ENCODE results near the gene IFIH1. TPM values are rescaled to one million over a fixed set of nuclear protein-coding genes. Genes with fewer than 3 reads are reported as not detected.

IFIH1 gene
- total and polyA plus RNA-seq, 2 experiments from 2014 or later: 1.2 to 2.5 TPM

GRCh38 chr2:162243715-162244114 is 74.8 kb downstream of the IFIH1 start (continued):
- TF ChIP-seq JUNB (IDR thresholded peaks at IDR 0.05; ENCODE audit: unreplicated experiment) (no peak), CTCF (conservative IDR thresholded peaks at IDR 0.05; ENCODE audit: low read depth in 2 of 2) (no peak), EZH2phosphoT487 (IDR thresholded peaks at IDR 0.05; ENCODE audit: unreplicated experiment) (no peak), ZNF331 (CRISPR knock-in tag; IDR thresholded peaks at IDR 0.05; ENCODE audit: low read depth) (no peak), CREB1 (CRISPR knock-in tag; IDR thresholded peaks at IDR 0.05; ENCODE audit: low read depth) (no peak)
- TF ChIP-seq, protein P1, sequence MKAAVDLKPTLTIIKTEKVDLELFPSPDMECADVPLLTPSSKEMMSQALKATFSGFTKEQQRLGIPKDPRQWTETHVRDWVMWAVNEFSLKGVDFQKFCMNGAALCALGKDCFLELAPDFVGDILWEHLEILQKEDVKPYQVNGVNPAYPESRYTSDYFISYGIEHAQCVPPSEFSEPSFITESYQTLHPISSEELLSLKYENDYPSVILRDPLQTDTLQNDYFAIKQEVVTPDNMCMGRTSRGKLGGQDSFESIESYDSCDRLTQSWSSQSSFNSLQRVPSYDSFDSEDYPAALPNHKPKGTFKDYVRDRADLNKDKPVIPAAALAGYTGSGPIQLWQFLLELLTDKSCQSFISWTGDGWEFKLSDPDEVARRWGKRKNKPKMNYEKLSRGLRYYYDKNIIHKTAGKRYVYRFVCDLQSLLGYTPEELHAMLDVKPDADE (IDR thresholded peaks at IDR 0.05): no peak
- TF ChIP-seq, protein P2, sequence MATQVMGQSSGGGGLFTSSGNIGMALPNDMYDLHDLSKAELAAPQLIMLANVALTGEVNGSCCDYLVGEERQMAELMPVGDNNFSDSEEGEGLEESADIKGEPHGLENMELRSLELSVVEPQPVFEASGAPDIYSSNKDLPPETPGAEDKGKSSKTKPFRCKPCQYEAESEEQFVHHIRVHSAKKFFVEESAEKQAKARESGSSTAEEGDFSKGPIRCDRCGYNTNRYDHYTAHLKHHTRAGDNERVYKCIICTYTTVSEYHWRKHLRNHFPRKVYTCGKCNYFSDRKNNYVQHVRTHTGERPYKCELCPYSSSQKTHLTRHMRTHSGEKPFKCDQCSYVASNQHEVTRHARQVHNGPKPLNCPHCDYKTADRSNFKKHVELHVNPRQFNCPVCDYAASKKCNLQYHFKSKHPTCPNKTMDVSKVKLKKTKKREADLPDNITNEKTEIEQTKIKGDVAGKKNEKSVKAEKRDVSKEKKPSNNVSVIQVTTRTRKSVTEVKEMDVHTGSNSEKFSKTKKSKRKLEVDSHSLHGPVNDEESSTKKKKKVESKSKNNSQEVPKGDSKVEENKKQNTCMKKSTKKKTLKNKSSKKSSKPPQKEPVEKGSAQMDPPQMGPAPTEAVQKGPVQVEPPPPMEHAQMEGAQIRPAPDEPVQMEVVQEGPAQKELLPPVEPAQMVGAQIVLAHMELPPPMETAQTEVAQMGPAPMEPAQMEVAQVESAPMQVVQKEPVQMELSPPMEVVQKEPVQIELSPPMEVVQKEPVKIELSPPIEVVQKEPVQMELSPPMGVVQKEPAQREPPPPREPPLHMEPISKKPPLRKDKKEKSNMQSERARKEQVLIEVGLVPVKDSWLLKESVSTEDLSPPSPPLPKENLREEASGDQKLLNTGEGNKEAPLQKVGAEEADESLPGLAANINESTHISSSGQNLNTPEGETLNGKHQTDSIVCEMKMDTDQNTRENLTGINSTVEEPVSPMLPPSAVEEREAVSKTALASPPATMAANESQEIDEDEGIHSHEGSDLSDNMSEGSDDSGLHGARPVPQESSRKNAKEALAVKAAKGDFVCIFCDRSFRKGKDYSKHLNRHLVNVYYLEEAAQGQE (IDR thresholded peaks at IDR 0.05; ENCODE audit: unreplicated experiment): no peak

- Mint-ChIP-seq H3K9me3 (no peaks in the 10 kb centered on the region), H3K4me3 (no peak within 1 kb of the TSS), H3K27me3 (ENCODE audit: insufficient read depth, low read depth, poor library complexity) (no peaks in the 10 kb centered on the region), H3K27ac (no peak within 1 kb of the TSS; the same call in 1 of the 2 replicates), H3K4me1 (peaks cover 6% of the 10 kb centered on the region; the same call in 2 of the 3 replicates), H3K36me3 (ENCODE audit: low read depth) (no peaks in the 10 kb centered on the region)
- no peaks in the 10 kb centered on the region for H4K20me1 ChIP-seq (replicated peaks; ENCODE audit: insufficient read depth)
- no peaks in the 10 kb centered on the region for H3F3A ChIP-seq (replicated peaks; ENCODE audit: low read depth)
- no peak for TF ChIP-seq POLR2AphosphoS5 (IDR thresholded peaks at IDR 0.05; ENCODE audit: low read depth)
- no peak for TF ChIP-seq JUNB (IDR thresholded peaks at IDR 0.05; ENCODE audit: unreplicated experiment)
- no peak for TF ChIP-seq ZNF331 (CRISPR knock-in tag; IDR thresholded peaks at IDR 0.05; ENCODE audit: low read depth)
- no peak for TF ChIP-seq NANOG (IDR thresholded peaks at IDR 0.05; ENCODE audit: borderline replicate concordance)
- TF ChIP-seq, protein P3, sequence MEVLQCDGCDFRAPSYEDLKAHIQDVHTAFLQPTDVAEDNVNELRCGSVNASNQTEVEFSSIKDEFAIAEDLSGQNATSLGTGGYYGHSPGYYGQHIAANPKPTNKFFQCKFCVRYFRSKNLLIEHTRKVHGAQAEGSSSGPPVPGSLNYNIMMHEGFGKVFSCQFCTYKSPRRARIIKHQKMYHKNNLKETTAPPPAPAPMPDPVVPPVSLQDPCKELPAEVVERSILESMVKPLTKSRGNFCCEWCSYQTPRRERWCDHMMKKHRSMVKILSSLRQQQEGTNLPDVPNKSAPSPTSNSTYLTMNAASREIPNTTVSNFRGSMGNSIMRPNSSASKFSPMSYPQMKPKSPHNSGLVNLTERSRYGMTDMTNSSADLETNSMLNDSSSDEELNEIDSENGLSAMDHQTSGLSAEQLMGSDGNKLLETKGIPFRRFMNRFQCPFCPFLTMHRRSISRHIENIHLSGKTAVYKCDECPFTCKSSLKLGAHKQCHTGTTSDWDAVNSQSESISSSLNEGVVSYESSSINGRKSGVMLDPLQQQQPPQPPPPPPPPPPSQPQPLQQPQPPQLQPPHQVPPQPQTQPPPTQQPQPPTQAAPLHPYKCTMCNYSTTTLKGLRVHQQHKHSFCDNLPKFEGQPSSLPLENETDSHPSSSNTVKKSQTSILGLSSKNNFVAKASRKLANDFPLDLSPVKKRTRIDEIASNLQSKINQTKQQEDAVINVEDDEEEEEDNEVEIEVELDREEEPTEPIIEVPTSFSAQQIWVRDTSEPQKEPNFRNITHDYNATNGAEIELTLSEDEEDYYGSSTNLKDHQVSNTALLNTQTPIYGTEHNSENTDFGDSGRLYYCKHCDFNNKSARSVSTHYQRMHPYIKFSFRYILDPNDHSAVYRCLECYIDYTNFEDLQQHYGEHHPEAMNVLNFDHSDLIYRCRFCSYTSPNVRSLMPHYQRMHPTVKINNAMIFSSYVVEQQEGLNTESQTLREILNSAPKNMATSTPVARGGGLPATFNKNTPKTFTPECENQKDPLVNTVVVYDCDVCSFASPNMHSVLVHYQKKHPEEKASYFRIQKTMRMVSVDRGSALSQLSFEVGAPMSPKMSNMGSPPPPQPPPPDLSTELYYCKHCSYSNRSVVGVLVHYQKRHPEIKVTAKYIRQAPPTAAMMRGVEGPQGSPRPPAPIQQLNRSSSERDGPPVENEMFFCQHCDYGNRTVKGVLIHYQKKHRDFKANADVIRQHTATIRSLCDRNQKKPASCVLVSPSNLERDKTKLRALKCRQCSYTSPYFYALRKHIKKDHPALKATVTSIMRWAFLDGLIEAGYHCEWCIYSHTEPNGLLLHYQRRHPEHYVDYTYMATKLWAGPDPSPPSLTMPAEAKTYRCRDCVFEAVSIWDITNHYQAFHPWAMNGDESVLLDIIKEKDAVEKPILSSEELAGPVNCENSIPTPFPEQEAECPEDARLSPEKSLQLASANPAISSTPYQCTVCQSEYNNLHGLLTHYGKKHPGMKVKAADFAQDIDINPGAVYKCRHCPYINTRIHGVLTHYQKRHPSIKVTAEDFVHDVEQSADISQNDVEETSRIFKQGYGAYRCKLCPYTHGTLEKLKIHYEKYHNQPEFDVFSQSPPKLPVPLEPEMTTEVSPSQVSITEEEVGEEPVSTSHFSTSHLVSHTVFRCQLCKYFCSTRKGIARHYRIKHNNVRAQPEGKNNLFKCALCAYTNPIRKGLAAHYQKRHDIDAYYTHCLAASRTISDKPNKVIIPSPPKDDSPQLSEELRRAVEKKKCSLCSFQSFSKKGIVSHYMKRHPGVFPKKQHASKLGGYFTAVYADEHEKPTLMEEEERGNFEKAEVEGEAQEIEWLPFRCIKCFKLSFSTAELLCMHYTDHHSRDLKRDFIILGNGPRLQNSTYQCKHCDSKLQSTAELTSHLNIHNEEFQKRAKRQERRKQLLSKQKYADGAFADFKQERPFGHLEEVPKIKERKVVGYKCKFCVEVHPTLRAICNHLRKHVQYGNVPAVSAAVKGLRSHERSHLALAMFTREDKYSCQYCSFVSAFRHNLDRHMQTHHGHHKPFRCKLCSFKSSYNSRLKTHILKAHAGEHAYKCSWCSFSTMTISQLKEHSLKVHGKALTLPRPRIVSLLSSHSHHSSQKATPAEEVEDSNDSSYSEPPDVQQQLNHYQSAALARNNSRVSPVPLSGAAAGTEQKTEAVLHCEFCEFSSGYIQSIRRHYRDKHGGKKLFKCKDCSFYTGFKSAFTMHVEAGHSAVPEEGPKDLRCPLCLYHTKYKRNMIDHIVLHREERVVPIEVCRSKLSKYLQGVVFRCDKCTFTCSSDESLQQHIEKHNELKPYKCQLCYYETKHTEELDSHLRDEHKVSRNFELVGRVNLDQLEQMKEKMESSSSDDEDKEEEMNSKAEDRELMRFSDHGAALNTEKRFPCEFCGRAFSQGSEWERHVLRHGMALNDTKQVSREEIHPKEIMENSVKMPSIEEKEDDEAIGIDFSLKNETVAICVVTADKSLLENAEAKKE (CRISPR knock-in tag; IDR thresholded peaks at IDR 0.05): no peak
- TF ChIP-seq STAT1 (IDR thresholded peaks at IDR 0.05; ENCODE audit: unreplicated experiment): no peak
- no peak within 1 kb of the TSS for H3K4me3 ChIP-seq
- H3K27ac ChIP-seq (ENCODE audit: low read depth): no peak within 1 kb of the TSS
- no peak within 1 kb of the TSS for H3K4me2 ChIP-seq
- H2AFZ ChIP-seq: no peak within 1 kb of the TSS
- no peaks in the 10 kb centered on the region for H3K36me3 ChIP-seq (ENCODE audit: insufficient read depth)
- H3K9me2 ChIP-seq (ENCODE audit: insufficient read depth): no peaks in the 10 kb centered on the region
- no peaks in the 10 kb centered on the region for H3K27me3 ChIP-seq (ENCODE audit: insufficient read depth)
- ATAC-seq (no peak), DNase-seq (ENCODE audit: low spot score) (no peak)
- no peaks in the 10 kb centered on the region for H3K4me1 ChIP-seq (ENCODE audit: insufficient read depth)
- no peaks in the 10 kb centered on the region for H3K79me2 ChIP-seq (replicated peaks; ENCODE audit: insufficient read depth)
Measured at GRCh38 chr2:162243294-162243693, 75.2 kb downstream of the IFIH1 start, which contains the start of gene FAP. TSS of gene FAP (minus strand) at chr2:162243445. CDS start at chr2:162243327, 118 bp downstream.

Measured in GM23338 (cell line).